Aorta (tissue), 5 donors: ENCODE data around the gene TBC1D23. TPM values are rescaled to one million over a fixed set of nuclear protein-coding genes. Genes with fewer than 3 reads are reported as not detected.
"Not testable (repeated sequence)": the region's sequence is repeated elsewhere in the genome, so short reads cannot be mapped to it uniquely, and the experiment has no call there.

Source experiments
- ATAC-seq: fragments of 200-7000 bp; cut with Tn5 transposase; one replicate; pipeline ENCODE4 v1.9.1; 2022; ENCODE audit warnings: moderate library complexity; ENCODE audit not compliant: low FRiP score
- DNase-seq, 2 donors: peaks; one replicate each; pipeline ENCODE4 v3.0.0-alpha.2; 2020
- H3K27ac ChIP-seq, 2 donors: one replicate each; pipeline ENCODE4 v1.5.1; 2013; ENCODE audit warnings: low read length in 2 of 2, mild to moderate bottlenecking in 2 of 2, moderate library complexity in 2 of 2, control low read depth in 1 of 2, inconsistent platforms in 1 of 2, low read depth in 1 of 2
- H3K27me3 ChIP-seq, 2 donors: one replicate each; pipeline ENCODE4 v1.6.1; 2013; ENCODE audit warnings: control low read depth in 1 of 2, low read length in 1 of 2, mild to moderate bottlenecking in 1 of 2, moderate library complexity in 1 of 2; ENCODE audit not compliant: insufficient read depth in 2 of 2, control insufficient read depth in 1 of 2
- H3K36me3 ChIP-seq, 2 donors: one replicate each; pipeline ENCODE4 v1.6.1; 2013; ENCODE audit warnings: control low read depth in 1 of 2, low read length in 1 of 2, mild to moderate bottlenecking in 1 of 2; ENCODE audit not compliant: insufficient read depth in 2 of 2, control insufficient read depth in 1 of 2
- H3K4me1 ChIP-seq, 2 donors: one replicate each; pipeline ENCODE4 v1.6.1; 2013; ENCODE audit warnings: low read length in 2 of 2, control low read depth in 1 of 2, mild to moderate bottlenecking in 1 of 2, moderate library complexity in 1 of 2; ENCODE audit not compliant: insufficient read depth in 2 of 2, control insufficient read depth in 1 of 2
- H3K4me3 ChIP-seq, 2 donors: one replicate each; pipeline ENCODE4 v1.5.1; 2013; ENCODE audit warnings: low read length in 2 of 2, control low read depth in 1 of 2, mild to moderate bottlenecking in 1 of 2
- H3K9me3 ChIP-seq: one replicate; pipeline ENCODE4 v1.6.1; 2013; ENCODE audit warnings: mild to moderate bottlenecking, low read length; ENCODE audit not compliant: control insufficient read depth
- WGBS, 2 donors: extraction: QIAGEN DNeasy Blood & Tissue Kit; methylation state at CpG; one replicate each; pipeline ENCODE4 v1.1.7; 2013; 5-methylcytosine and 5-hydroxymethylcytosine counted together
- intact Hi-C, 2 donors: fragments of 100-400 bp; cut with DNase I; formaldehyde crosslinking; loops; one replicate each; pipeline versions ENCODE4 v1.14.2 to v1.15.0; 2022
- polyA plus RNA-seq, 2 donors: library from polyadenylated mRNA; stranded (reverse); fragments of 200-250 nt; gene quantifications; one replicate each; pipeline ENCODE4 v1.2.3, GENCODE V29; 2013
- total RNA-seq, 2 donors: library from RNA; stranded (reverse); fragmentation: NEBNext Ultra II Directional; extraction: Animal tissue kit (Norgen Biotek cat#: 25700); gene quantifications; one replicate each; pipeline ENCODE4 v1.2.1, GENCODE V29; 2021
- donor health status: healthy with polysubstance abuse.
- donor health status: Bipolar disorder and iron deficiency.
- donor health status: DM: no; HTN: no; CAD: no.
- donor health status: DM: no; HTN: no; CAD: no.
- donor health status: DM: yes; HTN: yes; CAD: no.

The TBC1D23 gene
- total and polyA plus RNA-seq, 4 donors: 19.5 to 59.3 (median 33.3) TPM

GRCh38 chr3:100327377-100327776 lies 66.6 kb downstream of the TBC1D23 start:
- H3K27ac ChIP-seq, H3K4me1 ChIP-seq, H3K9me3 ChIP-seq, intact Hi-C loops, H3K4me3 ChIP-seq, ATAC-seq, H3K36me3 ChIP-seq, DNase-seq, H3K27me3 ChIP-seq: not testable (repeated sequence)
- 98 to 99% methylated on average over 5 of the region's 5 CpGs for WGBS, 2 donors

DNA sequence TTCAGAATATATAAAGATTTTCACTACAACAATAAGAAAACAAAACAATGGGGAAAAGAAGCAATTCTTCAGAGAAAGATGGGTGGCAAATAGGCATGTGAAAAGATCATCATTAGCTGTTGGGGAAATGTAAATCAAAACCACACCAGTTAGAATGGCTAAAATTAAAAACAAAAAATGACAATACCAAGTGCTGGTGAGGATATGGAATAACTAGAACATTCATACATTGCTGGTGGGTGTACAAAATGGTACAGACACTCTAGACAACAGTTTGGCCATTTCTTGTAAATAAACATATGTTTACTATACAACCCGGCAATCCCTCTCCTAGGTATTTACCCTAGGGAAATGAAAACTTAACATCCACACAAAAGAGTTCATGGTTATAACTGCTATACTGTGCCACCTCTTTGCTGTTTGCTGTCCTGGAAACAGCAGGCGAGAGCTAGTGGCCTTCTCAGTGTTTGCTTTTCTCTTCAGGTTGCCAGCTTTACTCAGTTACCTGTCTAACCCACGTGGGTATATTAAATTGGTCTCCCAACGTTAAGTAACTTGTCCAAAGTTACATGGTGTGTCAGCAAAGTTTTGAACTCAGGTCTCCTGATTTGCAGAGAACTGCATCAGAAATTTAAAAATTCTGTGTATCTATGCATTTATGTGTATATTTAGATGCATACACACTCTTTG lies 69.2 kb downstream of the TBC1D23 start:
- intact Hi-C loops: loop anchor here in 1 of 2 donors (10.0 kb wide), 1 partner anchor 75 kb away; the partner anchor contains the start of genes LNP1 and TOMM70
- H3K4me3 ChIP-seq: no peak overlapping the region
- ATAC-seq: no peak
- no peak overlapping the region for H3K27ac ChIP-seq
- DNase-seq: no peak
- WGBS, 2 donors: 78 to 87% methylated on average over 4 of the region's 4 CpGs
- H3K36me3 ChIP-seq: peaks cover 0 to 2% of the 10 kb centered on the region in 2 donors
- no peaks in the 10 kb centered on the region for H3K27me3 ChIP-seq
- H3K4me1 ChIP-seq: no peaks in the 10 kb centered on the region
- no peaks in the 10 kb centered on the region for H3K9me3 ChIP-seq

- Histone ChIP-seq H3K9me3 (no peaks in the 10 kb centered on the region), H3K4me3 (no peak overlapping the region), H3K27ac (no peak overlapping the region), H3K27me3 (no peaks in the 10 kb centered on the region), H3K4me1 (no peaks in the 10 kb centered on the region), H3K36me3 (peaks cover 0 to 2% of the 10 kb centered on the region in 2 donors)
- intact Hi-C loops: loop anchor here in 1 of 2 donors (10.0 kb wide), 1 partner anchor 74 kb away; the partner anchor contains the start of genes LNP1 and TOMM70
- no peak for DNase-seq
- 90 to 92% methylated on average over 5 of the region's 5 CpGs for WGBS, 2 donors
- no peak for ATAC-seq
These were observed 69.9 kb downstream of the TBC1D23 start for GRCh38 chr3:100330651-100331050.

- Histone ChIP-seq H3K27me3 (no peaks in the 10 kb centered on the region), H3K27ac (no peak overlapping the region), H3K36me3 (no peaks in the 10 kb centered on the region), H3K4me1 (no peaks in the 10 kb centered on the region), H3K4me3 (no peak overlapping the region), H3K9me3 (no peaks in the 10 kb centered on the region)
- intact Hi-C loops: loop anchor here in 1 of 2 donors (10.0 kb wide), 1 partner anchor 73 kb away; the partner anchor contains the start of genes LNP1 and TOMM70
- DNase-seq: no peak
- no peak for ATAC-seq
- 91% methylated on average over 4 of the region's 4 CpGs for WGBS, 2 donors
These were observed 70.9 kb downstream of the TBC1D23 start for GRCh38 chr3:100331660-100332059.

DNA sequence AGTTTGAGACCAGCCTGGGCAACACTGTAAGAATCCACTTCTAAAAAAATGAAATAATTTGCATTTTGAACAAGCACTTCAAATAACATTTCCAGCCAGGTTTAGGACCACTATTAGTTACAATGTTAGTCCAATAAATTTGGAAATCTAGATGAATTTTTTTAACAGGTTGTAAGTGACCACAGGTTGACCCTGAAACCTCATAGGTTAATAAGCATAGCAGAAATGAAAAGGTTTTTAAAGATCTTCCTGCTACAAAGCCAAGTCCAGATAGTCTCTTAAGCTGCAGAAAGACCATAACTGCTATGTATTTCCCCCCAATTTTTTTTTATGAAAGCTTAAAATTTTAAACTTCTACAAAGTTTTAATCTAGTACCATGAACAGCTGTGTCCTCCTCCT lies 72.3 kb downstream of the TBC1D23 start:
- intact Hi-C loops: loop anchor here in 1 of 2 donors (10.0 kb wide), 1 partner anchor 72 kb away; the partner anchor contains the start of genes LNP1 and TOMM70
- no peak overlapping the region for H3K27ac ChIP-seq
- no peak for DNase-seq

GRCh38 chr3:100333970-100334487 lies 73.2 kb downstream of the TBC1D23 start:
- peak overlapping the region in 1 of 2 donors; percentile 77 for H3K27ac ChIP-seq
- DNase-seq (no peak), ATAC-seq (peak; percentile 6)
- H3K4me1 ChIP-seq: no peaks in the 10 kb centered on the region
- H3K27me3 ChIP-seq: no peaks in the 10 kb centered on the region
- intact Hi-C loops: loop anchor here in 1 of 2 donors (10.0 kb wide), 1 partner anchor 71 kb away; the partner anchor contains the start of genes LNP1 and TOMM70
- WGBS, 2 donors: 39 to 42% methylated on average over 14 of the region's 14 CpGs
- H3K4me3 ChIP-seq: peak overlapping the region; percentile 61 to 79
- no peaks in the 10 kb centered on the region for H3K36me3 ChIP-seq
- H3K9me3 ChIP-seq: no peaks in the 10 kb centered on the region

More for the DNA sequence above, 72.3 kb downstream of the TBC1D23 start:
- no peaks in the 10 kb centered on the region for H3K4me1 ChIP-seq
- H3K4me3 ChIP-seq: no peak overlapping the region
- no peaks in the 10 kb centered on the region for H3K9me3 ChIP-seq
- no peak for ATAC-seq
- no peaks in the 10 kb centered on the region for H3K27me3 ChIP-seq
- no peaks in the 10 kb centered on the region for H3K36me3 ChIP-seq

GRCh38 chr3:100334488-100335351 lies 73.9 kb downstream of the TBC1D23 start, which contains the start of gene NIT2:
Gene NIT2, plus strand, starts transcription at chr3:100334757. Its CDS starts 35 bp downstream, at chr3:100334792.
- ATAC-seq: peak; percentile 96
- Histone ChIP-seq H3K36me3 (no peaks in the 10 kb centered on the region), H3K4me3 (peak within 1 kb of the TSS; percentile 61 to 79), H3K4me1 (no peaks in the 10 kb centered on the region), H3K27ac (peak within 1 kb of the TSS; percentile 14 to 77), H3K9me3 (no peaks in the 10 kb centered on the region), H3K27me3 (no peaks in the 10 kb centered on the region)
- intact Hi-C loops: loop anchor here in 1 of 2 donors (10.0 kb wide), 1 partner anchor 70 kb away; the partner anchor contains the start of genes LNP1 and TOMM70
- WGBS, 2 donors: 0% methylated on average over 68 to 77 of the region's 77 CpGs
- peak; percentile 88 to 95 for DNase-seq

DNA sequence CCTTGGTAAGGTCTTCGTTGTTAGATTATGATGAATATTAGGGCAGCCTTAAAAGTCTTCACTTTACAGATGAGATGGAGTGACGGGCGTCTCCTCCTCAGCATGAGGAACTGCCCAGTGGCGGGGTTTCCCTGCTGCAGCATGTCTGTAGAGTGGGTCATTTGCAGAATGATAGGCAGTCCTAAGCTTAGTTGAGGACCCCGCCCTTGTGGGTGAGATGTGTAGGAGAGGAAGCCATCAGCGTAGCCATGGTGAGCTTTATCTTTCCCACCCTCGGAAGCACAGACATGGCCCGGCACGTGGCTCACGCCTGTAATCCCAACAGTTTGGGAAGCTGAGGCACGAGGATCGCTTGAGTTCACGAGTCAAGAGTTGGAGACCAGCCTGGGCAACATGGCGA lies 74.6 kb downstream of the TBC1D23 start:
- intact Hi-C loops: loop anchor here in 1 of 2 donors (10.0 kb wide), 1 partner anchor 69 kb away; the partner anchor contains the start of genes LNP1 and TOMM70
- Histone ChIP-seq H3K4me1 (no peaks in the 10 kb centered on the region), H3K27ac (peak overlapping the region in 1 of 2 donors; percentile 14), H3K36me3 (no peaks in the 10 kb centered on the region), H3K9me3 (no peaks in the 10 kb centered on the region), H3K27me3 (no peaks in the 10 kb centered on the region), H3K4me3 (peak overlapping the region in 1 of 2 donors; percentile 61)
- ATAC-seq (no peak), DNase-seq (peak in 1 of 2 donors; percentile 60)
- 78 to 80% methylated on average over 14 of the region's 14 CpGs for WGBS, 2 donors
